Measurements from ENCODE around the gene IQCB1.
"Not testable (repeated sequence)": the region's sequence is repeated elsewhere in the genome, so short reads cannot be mapped to it uniquely, and the experiment has no call there.

Gene IQCB1

GRCh38 chr3:121809249-121809648 lies 25.6 kb downstream of the IQCB1 start:
- no peak for DNase-seq

DNA sequence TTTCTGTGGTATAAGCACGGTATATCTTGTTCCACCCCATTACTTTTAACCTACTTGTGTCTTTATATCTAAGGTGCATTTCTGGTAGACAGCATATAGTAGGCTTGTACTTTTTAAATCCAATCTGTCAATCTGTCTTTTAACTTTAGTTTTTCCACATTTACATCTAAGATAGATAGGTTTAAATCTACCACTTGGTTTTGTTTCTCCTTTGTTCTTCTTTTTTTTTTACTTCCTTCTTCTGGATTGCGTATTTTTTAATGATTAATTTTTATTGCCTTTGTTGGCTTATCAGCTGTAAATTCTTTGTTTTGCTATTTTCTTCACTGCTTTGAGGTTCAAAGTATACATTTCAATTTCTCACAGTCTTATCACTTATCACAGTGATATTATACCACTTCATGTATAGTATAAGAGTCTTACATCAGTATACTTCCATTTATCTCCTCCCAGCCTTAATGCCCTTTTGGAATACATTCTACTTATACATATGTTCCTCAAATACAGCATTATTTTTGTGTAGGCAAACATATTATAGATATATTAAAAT lies 31.0 kb downstream of the IQCB1 start:
- no peak for DNase-seq

DNA sequence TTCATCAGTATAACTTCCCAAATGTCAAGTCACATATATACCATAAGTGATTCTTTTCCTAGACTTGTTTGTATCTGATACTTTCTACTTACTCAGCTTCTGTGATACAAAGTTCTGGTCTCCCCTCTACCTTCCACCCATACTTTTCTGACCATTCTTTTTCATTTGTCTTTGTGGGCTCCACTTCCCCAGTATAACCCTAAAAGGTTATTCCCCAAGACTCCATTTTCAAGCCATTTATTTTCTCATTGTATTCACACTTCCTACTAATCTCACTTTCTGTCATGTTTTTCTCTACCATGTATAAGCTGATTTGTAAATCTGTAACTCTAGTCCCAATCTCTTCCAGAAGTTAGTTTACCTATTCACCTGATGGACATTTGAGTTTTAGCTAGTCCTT lies 34.0 kb downstream of the IQCB1 start:
- no peak for DNase-seq

DNA sequence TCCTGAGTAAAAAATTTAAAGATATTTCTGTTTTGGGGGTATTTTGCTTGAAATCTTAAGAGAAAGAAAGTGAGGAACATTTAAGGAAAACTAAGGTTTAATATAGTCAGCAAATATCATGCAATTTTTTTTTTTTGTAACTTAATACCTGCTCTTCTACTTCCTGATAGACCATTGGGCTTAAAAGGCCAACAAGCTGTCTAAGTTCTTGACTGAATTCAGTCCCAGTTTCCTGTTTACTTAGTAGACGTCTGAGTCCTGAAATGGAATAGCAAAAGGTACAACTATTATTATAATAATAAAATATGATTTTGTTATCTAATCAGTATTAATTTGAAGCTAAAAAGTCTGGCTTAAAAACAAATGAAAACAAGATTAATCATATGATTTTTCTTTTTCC lies 37.9 kb downstream of the IQCB1 start:
- DNase-seq: no peak

DNA sequence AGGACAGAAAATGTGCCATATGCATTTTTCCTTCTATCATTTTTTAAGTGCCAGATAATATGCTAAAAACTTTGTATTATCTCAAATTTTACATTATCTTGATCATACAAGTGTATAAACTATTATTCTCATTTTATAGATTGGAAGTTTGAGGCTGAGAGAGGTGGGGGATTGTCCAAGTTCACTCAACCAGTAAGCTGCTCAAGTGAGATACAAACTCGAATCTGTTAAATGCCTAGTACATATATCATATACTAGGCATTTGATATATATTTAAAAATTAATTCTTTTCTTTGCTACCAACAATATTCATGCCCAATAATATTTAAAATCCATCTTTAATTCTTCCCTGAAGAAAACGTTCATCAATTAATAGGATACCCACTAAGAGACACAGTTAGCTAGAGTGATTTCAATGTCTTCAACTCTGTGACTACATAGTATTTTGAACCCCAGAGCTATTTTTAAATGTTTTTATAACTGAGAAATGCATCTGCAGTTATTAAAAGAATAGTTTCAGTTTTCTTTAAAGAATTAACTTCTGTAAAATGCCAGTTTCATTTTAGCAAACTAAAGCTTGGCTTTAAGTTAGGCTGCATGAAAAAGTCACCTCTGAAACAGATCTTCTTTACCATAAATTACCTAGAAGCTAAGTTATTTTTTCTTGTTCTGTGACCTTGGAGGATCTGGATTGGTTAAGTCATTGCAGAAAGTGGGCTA lies 40.4 kb downstream of the IQCB1 start:
- DNase-seq: no peak

- no peak for DNase-seq
These were observed 41.8 kb downstream of the IQCB1 start for GRCh38 chr3:121793078-121793477.

DNA sequence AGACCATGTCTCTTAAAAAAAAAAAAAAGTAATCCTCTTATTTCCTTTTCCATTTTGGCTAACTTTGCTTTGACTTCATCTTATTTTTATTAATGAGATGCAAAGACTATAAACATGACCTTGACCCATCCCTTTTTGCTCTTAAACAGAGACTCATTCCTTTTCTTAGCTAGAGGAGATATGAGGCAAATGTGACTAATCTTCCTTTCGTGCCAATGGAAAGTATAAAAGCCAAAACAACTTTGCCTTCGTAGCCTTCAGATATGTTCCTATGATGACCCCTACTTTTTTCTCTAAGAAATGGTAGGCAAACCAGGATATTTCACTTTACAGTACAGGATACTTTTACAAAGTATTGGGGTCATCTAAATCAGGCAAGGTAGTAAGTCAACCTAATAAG lies 48.4 kb downstream of the IQCB1 start:
- DNase-seq: no peak

DNA sequence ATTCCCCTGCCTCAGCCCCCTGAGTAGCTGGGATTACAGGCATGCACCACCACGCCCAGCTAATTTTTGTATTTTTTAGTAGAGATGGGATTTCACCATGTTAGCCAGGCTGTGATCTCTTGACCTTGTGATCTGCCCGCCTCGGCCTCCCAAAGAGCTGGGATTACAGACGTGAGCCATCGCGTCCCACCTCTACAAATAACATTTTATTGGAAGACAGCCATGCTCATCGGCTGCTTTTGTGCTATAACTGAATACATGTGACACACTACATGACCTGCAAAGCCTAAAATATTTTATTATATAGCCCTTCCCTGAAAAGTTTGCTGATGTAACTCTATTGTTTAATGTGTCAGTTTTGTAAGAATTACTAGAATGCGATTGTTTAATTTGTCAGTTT lies 52.1 kb downstream of the IQCB1 start:
- DNase-seq: not testable (repeated sequence)

GRCh38 chr3:121781611-121782010 lies 53.2 kb downstream of the IQCB1 start:
- DNase-seq: no peak

- DNase-seq: not testable (repeated sequence)
These were observed 59.8 kb downstream of the IQCB1 start for GRCh38 chr3:121775095-121775494.

DNA sequence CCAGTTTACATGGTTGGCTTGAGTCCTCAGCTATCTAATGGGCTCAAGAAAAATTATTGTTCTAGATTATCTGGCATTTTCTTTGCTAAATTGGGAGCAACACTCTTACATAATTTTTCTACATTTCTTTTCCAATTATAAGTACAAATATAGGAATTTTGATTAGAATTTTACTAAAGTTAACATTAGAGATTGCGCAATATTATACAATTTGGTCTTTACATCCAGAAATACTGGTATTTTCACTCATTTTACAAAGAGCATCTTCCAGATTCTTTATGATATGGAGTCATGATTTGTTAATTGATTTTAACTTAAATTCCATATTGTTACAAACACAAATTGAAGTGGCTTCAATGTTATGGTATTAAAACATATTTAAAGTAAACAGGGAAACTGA lies 65.6 kb downstream of the IQCB1 start:
- no peak for DNase-seq

- DNase-seq: no peak
These were observed 66.4 kb downstream of the IQCB1 start for GRCh38 chr3:121768452-121768851.

- no peak for DNase-seq
These were observed 75.2 kb downstream of the IQCB1 start for GRCh38 chr3:121759541-121760202.

DNA sequence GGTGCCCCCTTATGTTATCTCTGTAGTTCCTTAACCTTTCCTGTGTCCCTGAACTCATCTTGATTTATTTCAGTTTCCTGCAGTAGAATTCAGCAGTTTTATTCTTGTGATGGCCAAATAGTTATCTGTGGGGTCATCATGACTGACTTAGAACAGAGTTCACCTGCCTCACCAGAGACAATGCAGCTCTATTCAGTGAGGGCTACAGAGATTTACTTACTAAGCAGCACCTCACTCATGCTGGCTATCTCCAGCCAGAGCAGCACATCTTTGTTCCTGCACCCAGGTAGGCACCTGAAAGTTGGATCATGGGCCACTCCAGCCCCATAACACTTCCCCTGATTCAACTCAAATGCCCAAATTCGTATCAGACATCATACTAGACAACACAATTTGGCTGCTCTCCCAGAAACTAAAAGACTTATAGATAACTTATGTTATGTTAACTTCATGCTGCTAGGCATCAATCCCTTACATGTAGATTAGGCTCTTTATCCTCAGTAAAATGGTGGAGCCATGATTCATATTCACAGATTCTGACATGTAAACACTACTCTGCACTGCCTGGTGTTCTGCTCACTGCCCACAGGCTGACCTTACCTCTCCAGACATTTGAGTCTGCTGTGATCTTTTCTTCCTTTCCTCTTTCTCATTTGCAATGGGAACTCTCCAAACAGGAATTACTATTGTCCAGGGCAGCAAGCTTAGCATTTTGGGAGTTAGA lies 76.0 kb downstream of the IQCB1 start:
- no peak for DNase-seq

DNA sequence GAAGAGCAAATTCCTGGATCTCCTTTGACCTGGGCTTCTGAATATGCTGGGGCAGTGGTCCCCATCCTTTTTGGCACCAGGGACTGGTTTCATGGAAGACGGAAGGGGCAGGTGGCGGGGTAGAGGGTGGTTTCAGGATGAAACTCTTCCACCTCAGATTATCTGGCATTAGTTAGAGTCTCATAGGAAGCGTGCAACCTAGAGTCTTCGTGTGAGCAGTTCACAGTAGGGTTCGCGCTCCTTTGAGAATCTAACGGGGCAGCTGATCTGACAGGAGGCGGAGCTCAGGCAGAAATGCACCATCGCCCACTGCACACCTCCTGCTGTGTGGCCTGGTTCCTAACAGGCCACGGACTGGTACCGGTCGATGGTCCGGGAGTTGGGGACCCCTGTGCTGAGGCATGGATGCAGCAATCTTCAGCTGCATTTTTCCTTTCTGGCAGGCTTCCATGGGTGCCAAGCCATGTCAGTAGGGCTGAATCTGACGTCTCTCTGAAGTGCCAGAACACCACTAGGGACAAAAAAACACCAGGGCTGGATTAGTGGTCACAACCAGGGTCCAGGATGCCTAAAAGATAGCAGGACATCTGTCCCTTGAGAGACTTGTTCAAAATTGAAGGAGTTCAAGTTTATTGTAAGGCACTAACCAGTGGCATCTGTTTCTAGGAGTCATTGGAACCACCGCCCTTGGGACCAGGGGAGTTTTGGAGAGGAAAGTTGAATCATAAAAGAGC lies 76.9 kb downstream of the IQCB1 start:
- no peak for DNase-seq

DNA sequence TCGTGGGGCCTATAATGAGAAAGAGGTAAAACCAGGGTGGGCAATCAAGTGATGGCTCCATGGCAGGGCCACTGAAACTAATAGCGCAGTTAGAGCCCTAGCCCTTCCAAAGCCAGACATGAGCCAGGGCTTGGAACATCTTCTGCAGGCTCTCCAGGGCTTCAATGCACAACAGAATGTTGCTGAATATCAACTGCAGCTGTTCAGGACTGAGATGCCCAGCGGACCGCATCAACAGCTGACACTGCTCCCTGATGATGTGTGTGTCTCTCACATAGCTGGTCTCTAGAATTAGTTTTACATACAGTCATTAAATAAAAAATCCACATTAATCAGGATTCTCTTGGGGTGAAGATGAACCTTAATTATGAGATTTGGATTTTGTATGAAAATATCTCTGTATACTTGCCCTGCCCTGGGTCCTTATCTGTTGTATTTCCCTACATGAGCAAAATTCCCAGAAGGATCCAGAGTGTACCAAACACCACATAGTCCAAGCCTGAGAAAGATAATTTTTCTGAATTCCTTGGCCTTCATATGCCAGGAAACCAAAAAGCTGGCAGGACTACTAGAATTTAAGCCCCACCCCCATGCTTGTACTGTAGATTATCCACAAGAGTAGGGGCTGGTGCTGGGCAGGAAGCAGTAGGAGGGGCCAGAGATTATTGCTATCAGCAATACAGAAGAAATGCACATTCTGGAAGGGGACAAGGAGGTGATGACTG lies 77.6 kb downstream of the IQCB1 start:
- no peak for DNase-seq

DNA sequence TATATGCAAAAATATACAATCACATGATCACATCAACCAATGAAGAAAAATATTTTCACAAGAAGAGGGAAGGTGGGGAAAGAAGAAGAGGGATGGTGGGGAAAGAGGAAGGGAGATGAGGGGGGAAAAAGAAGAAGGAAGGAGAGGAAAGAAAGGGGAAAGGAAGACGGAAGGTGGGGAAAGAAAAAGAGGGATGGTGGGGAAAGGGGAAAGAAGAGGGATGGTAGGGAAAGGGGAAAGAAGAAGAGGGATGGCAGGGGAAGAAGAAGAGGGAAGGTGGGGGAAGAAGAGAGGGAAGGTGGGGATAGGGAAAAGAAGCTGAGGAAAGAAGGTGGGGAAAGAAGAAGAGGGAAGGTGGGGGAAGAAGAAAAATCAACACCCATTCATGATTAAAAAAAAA lies 82.1 kb downstream of the IQCB1 start:
- no peak for DNase-seq

DNA sequence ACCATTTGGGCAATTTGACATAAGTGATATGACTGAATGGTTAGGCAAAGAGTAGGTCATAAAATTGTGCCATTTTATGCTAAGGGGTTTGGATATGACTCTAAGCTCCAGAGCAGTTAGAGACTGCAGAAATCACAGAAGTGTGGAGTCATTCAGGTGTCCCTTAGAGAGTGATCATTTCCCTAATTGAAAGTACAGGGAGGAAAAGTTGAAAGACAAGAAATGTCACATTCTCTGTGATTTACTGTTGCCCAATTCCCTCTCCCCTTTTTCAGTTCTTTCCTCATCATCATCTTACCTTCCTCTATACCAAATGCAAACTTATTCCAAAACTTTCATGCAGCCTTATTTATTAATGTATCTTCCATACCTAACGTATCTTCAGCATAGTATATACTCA lies 82.6 kb downstream of the IQCB1 start:
- no peak for DNase-seq

- DNase-seq: no peak
These were observed 84.8 kb downstream of the IQCB1 start for GRCh38 chr3:121750087-121750415.

DNA sequence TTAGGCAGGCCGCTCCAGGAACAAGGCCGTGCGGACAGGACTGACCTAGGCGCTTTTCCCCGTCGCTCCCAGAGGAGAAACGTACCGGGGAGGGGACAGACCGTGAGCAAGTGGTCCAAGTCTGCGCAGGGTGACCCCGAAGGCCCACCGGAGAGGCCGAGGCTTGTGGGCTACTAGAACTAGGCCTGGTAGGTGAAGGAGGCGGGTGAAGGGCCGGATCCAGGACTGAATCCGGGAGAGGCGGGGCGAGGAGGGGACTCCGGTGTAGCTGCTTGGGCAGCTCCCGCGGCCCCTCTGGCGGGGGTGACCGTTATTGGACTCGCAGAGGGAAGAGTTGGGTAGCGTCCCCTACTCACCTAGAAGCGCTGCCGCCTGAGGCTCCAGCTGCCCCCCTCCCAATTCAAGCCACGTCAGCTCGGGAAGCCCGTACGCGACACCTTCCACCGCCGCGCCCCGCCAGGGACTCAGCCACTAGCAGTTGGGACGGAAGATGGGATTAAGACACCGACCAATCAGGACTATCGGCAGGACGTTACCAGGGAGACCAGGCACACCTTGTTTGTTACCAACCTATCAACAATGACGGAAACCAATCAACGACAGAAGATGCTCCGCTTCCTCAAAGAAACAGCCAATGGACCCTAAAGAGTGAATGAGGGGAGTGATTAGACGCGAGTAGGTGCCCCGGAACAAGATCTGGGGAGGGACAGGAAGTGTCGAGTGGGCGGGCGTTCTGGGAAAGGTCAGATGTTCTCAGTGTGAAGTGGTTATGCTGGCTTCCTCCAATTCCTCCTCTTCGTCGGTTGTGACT lies 85.4 kb downstream of the IQCB1 start, which contains the start of gene GOLGB1:
Gene GOLGB1, minus strand, starts transcription at position 466 of the 811 bp plus-strand sequence. CDS start 18,770 bp downstream, outside the sequence.
- peak; percentile 99 for DNase-seq

DNA sequence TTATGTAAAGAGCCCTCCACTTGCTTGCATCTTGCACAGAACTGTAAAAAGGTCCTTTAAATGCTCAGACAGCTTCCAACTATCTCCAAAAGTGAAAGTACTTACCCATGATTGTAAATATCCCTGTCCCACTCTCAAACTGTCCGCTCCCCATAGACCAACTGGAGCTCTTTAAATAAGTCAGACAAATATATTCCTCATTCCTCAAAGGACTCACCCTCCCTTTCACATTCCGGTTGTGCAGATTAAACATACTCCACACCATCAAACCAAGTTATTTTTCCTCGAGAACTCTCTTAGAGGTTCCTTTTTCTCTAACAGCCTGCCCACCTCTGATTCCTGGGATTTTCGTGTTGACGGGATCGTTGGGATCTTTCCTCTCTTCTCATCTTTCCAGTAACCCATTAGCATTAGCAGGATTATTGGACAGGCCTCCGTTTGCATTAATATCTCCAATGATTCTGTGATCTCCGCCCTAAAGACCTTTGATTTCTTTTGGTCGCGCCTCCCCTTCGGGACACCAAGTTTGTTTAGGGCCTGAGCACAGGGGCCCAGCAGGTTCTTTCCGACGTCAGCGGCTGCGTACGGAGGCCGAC lies 86.1 kb downstream of the IQCB1 start:
- DNase-seq: peak; percentile 39

Measured in fibroblast of skin of scalp (primary cell).